NCI-H460 (cell line): ENCODE data around the gene PRPF8. TPM values are rescaled to one million over a fixed set of nuclear protein-coding genes. Genes with fewer than 3 reads are reported as not detected.
"Not testable (repeated sequence)": the region's sequence is repeated elsewhere in the genome, so short reads cannot be mapped to it uniquely, and the experiment has no call there.

Experiments
- DNase-seq: peaks from one replicate; pipeline ENCODE4 v3.0.0-alpha.2; 2016; ENCODE audit warnings: low read depth; ENCODE audit errors: extremely low read depth
- polyA plus RNA-seq: library from polyadenylated mRNA; depleted of rRNA; stranded (reverse); fragments of >200 nt; gene quantifications from 2 replicates; pipeline ENCODE4 v1.2.3, GENCODE V29; 2014; cell fraction: nucleus; rRNA removed
- total RNA-seq: library from RNA; depleted of rRNA; stranded (reverse); fragments of >200 nt; shearing (Covaris generic); gene quantifications from 2 replicates; pipeline ENCODE4 v1.2.3, GENCODE V29; 2014; rRNA removed

PRPF8 gene
- total RNA-seq = 112 and 113 TPM in 2 replicates
- 126 and 223 TPM in 2 replicates for polyA plus RNA-seq

DNA sequence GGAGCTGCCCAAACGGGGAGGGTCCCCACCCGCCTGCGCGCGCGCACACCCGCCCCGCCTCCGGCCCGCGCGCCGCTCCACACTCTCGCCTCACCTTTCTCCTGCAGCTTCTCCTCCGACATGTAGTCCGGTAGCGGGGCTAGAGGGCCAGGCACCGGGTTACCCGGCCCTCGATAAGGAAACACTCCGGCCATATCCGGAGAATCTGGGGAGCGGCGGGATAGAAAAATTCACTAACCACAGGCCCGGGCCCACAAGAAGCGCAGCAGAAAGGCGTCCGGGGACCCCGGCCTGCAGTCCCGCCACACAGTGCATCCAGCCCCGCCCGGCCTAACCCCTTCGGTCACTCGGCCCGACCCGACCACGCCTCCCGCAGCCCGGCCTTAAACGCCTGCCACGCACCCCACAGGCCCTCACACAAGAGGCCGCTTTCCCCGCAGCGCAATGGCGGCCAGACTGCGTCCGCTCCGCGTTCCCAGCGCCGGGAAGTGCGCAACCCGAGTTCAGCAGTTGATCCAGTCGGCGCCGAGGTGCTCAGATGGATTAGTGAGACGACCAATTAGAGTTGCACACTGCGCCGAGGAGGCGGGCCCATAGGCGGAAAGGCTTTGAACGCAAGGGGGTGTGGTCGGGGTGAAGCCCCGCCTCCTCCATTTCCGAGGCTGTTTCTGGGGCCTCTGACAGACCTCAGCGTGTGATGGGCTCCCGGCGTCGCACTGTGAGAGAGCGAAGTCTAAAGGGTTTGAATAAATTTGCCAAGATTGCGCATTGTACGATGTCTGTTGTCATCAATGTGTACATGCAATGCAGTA, at the start of gene PRPF8:
Gene PRPF8 (minus strand): TSS at position 490 of the 812 bp plus-strand sequence. CDS start 296 bp downstream, at position 194.
- peak; percentile 98 for DNase-seq

DNA sequence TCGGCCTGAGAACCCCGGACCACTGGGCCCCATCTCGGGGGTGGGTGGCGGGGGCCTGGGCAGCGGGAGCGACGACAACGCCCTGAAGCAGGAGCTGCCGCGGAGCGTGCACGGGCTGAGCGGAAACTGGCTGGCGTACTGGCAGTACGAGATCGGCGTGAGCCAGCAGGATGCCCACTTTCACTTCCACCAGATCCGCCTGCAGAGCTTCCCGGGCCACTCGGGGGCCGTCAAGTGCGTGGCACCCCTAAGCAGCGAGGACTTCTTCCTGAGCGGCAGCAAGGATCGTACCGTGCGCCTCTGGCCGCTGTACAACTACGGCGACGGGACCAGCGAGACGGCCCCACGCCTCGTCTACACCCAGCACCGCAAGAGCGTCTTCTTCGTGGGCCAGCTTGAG, 49.1 kb upstream of the PRPF8 start:
- DNase-seq = no peak

DNA sequence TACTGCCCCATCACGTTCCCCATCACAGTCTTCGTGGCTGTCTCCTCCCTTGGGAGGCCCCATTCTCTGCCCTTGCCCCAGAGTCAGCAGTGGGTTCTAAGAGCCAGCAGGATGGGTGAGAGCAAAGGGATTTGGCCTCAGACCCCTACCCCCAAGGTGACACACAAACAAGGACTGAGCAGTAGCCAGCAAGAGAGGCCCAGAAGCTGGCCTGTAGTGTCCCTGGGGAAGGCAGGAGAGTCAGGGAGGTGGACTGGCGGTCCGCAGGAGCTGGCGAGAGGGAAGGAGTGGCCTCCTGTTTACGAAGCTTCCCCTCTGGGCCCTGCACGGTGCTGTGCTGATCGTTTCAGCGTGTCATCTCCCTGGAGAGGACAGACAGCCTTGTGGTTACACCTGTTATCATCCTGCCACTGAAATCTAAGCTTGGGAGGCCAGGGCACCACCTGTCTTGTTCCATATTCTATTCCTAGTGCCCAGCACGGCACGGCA, 48.2 kb upstream of the PRPF8 start:
- DNase-seq = no peak

DNA sequence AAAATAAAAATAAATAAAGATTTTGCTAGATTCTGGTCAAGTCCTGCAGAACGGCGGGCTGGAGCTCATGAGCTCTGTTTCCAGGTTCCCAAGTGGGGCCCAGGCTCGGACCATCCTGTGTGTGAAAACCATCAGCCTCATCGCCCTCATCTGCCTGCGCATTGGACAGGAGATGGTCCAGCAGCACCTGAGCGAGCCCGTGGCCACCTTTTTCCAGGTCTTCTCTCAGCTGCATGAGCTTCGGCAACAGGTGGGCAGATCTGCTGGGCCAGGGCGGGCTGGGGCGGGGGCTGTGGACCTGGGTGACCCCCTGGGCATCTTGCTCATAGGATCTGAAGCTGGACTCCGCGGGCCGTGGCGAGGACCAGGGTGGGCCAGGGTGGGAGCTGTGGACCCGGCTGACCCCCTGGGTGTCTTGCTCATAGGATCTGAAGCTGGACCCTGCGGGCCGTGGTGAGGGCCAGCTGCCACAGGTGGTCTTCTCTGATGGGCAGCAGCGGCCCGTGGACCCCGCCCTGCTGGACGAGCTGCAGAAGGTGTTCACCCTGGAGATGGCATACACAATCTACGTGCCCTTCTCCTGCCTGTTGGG, 47.7 kb upstream of the PRPF8 start:
- DNase-seq = no peak

DNA sequence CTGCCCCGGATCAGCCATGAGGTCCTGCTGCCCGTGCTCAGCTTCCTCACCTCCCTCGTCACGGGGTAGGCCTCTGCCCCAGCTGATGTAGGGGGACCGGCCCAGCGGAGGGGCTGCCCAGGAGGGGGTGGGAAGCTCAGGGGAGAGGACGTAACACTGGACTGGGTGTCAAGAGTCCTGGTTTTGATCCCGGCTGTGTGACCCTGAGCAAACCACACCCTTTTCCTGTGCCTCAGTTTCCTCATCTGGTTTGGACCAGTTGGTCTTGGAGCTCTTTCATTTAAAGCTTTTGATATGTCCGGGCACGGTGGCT, 46.5 kb upstream of the PRPF8 start:
- no peak for DNase-seq

DNA sequence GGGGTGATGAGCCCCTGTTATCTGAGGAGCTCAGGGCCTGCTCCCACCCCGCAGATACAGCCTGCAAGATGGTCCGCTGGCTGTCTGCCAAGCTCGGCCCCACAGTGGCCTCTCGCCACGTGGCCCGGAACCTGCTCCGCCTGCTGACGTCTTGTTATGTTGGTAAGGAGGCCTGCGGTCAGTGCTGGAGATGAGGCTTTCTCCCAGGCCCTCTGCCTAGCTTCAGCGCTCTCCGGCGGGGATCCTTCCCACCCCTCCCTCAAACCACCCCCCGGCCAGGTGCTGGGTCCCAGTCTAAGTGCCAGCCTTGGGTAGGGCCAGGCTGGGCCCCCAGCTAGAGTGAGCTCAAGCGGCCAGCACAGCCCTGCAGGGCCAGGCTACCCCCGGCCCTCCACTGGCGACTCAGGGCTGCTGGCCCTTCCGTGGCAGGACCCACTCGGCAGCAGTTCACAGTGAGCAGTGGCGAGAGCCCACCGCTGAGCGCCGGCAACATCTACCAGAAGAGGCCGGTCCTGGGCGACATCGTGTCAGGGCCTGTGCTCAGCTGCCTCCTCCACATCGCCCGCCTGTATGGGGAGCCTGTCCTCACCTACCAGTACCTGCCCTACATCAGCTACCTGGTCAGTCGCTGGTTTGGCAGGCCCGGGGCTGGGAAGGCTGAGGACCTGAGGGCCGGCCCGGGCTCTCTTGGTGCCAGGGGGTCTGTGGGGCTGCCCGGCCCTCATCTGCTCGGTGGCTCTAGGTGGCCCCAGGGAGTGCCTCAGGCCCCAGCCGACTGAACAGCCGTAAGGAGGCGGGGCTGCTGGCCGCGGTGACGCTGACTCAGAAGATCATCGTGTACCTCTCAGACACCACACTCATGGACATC, 45.9 kb upstream of the PRPF8 start:
- no peak for DNase-seq

DNA sequence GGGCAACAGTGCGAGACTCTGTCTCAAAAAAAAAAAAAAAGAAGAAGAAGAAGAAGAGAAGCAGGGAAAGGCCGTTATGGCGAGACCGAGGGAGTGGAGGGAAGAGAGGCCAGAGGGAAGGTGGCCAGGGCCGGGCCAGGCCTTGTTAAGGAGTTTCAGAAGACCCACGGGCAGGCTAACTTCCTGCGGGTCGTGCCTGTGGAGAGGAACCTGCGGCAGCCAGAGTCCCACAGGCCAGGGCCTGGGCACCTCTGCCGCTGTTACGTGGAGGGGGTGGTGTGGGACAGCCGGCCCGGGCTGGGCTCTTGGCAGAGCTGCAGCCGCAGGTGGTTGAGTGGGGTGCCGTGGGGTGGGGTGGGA, 45.3 kb upstream of the PRPF8 start:
- DNase-seq = no peak

DNA sequence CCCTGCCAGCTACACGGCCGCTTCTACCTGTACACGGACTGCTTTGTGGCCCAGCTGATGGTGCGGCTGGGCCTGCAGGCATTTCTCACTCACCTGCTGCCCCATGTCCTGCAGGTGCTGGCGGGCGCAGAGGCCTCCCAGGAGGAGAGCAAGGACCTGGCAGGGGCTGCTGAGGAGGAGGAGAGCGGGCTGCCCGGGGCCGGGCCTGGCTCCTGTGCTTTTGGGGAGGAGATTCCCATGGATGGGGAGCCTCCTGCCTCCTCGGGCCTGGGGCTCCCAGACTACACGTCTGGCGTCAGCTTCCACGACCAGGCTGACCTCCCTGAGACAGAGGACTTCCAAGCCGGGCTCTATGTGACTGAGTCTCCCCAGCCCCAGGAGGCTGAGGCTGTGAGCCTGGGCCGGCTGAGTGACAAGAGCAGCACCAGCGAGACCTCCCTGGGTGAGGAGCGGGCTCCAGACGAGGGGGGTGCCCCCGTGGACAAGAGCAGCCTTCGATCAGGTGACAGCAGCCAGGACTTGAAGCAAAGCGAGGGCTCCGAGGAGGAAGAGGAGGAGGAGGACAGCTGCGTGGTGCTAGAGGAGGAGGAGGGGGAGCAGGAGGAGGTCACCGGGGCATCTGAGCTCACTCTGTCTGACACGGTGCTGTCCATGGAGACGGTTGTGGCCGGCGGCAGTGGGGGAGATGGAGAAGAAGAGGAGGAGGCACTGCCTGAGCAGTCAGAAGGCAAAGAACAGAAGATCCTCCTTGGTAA, 43.4 kb upstream of the PRPF8 start:
- no peak for DNase-seq

DNA sequence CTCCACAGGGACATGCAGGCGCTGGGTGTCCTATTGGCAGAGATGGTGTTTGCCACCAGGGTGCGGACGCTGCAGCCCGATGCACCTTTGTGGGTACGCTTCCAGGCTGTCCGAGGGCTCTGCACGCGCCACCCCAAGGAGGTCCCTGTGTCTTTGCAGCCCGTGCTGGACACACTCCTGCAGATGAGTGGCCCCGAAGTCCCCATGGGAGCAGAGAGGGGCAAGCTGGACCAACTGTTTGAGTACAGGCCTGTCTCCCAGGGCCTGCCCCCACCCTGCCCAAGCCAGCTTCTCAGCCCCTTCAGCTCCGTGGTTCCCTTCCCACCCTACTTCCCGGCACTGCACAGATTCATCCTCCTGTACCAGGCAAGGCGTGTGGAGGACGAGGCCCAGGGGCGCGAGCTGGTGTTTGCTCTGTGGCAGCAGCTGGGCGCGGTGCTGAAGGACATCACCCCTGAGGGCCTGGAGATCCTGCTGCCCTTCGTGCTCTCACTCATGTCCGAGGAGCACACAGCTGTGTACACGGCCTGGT, 42.7 kb upstream of the PRPF8 start:
- DNase-seq = no peak

DNA sequence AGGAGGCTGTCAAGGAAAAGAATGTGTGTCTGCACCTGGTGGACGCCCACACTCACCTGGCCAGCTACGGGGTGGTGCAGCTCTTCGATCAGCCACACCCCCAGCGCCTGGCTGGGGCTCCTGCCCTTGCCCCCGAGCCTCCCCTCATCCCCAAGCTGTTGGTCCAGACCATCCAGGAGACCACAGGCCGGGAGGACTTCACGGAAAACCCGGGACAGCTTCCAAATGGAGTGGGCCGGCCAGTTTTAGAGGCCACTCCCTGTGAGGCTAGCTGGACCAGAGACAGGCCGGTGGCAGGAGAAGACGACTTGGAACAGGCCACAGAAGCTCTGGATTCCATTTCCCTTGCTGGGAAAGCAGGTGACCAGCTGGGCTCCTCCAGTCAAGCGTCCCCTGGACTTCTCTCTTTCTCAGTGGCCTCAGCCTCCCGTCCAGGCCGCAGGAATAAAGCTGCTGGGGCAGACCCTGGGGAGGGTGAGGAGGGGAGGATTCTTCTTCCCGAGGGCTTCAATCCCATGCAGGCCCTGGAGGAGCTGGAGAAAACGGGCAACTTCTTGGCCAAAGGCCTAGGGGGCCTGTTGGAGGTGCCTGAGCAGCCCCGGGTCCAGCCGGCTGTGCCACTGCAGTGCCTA, 42.1 kb upstream of the PRPF8 start:
- no peak for DNase-seq

DNA sequence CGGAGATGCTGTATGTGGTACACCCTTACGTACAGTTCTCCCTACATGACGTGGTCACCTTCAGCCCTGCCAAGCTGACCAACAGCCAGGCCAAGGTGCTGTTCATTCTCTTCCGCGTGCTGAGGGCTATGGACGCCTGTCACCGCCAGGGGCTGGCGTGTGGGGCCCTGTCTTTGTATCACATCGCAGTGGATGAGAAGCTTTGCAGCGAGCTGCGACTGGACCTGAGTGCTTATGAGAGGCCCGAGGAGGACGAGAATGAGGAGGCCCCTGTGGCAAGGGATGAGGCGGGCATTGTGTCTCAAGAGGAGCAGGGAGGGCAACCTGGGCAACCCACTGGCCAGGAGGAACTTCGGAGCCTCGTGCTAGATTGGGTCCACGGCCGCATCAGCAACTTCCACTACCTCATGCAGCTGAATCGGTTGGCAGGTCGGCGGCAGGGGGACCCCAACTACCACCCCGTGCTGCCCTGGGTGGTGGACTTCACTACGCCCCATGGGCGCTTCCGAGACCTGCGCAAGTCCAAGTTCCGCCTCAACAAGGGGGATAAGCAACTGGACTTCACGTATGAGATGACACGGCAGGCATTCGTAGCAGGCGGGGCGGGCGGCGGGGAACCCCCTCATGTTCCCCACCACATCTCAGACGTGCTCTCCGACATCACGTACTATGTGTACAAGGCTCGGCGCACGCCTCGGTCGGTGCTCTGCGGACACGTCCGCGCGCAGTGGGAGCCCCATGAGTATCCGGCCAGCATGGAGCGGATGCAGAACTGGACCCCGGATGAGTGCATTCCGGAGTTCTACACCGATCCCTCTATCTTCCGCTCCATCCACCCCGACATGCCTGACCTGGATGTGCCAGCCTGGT, 41.2 kb upstream of the PRPF8 start:
- DNase-seq = no peak

DNA sequence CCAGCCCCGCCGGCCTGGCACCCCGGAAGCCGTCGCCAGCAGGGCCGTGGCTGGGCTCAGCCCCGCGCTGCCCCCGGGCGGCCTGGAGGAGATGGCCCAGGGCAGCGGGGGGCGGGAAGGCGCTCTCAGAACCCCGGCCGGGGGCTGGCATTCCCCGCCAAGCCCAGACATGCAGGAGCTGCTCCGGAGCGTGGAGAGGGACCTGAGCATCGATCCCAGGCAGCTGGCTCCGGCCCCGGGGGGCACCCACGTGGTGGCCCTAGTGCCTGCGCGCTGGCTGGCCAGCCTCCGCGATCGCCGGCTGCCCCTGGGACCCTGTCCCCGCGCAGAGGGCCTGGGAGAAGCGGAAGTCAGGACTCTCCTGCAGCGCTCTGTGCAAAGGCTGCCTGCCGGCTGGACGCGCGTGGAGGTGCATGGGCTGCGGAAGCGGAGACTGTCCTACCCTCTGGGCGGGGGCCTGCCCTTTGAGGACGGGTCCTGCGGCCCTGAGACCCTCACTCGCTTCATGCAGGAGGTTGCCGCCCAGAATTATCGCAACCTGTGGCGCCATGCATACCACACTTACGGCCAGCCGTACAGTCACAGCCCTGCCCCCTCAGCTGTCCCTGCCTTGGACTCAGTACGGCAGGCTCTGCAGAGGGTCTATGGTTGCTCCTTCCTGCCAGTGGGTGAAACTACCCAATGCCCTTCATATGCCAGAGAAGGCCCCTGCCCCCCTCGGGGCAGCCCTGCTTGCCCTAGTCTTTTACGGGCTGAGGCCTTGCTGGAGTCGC, 40.4 kb upstream of the PRPF8 start:
- no peak for DNase-seq

DNA sequence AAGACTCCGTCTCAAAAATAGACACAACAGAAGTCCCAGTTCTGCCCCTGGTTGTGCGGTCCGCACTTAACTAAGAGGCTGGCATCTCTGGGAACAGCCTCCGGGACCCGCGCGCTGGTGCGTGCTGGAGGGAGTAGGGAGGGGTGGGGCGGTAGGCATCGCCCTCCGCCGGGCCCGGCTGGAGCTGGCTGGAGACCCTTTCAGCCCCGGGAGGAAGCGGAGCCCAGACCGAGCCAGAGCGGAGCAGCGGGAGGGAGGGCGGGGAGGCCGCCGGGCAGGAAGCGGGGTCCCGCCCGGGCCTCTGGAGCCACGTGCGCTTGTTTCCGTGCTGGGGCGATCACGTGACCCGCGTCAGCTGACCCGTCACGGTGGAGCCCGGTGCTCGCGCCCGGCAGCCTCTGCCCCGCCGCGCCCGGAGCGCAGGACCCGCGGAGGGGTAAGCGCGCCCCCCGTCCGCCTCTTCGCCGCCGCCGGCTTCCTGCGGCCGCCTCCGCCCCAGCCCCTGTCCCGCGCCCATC, 39.7 kb upstream of the PRPF8 start, which contains the start of gene WDR81:
Gene WDR81 (plus strand): TSS at position 354 of the 518 bp plus-strand sequence. CDS start 256 bp downstream, outside the sequence.
- DNase-seq = peak; percentile 72

DNA sequence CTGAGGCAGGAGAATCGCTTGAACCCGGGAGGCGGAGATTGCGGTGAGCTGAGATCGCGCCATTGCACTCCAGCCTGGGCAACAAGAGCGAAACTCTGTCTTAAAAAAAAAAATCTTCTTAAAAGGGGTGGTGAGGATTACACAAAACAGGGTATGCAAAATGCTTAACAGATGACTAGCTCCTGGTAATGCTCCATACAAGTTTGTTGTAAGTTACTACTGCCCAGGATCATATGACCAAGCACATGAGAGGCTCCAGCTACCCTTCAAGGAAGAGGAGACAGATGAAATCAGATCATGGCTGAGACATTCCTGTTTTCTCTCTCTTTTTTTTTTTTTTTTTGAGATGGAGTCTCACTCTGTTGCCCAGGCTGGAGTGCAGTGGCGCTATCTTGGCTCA, 37.4 kb upstream of the PRPF8 start:
- DNase-seq = not testable (repeated sequence)

DNA sequence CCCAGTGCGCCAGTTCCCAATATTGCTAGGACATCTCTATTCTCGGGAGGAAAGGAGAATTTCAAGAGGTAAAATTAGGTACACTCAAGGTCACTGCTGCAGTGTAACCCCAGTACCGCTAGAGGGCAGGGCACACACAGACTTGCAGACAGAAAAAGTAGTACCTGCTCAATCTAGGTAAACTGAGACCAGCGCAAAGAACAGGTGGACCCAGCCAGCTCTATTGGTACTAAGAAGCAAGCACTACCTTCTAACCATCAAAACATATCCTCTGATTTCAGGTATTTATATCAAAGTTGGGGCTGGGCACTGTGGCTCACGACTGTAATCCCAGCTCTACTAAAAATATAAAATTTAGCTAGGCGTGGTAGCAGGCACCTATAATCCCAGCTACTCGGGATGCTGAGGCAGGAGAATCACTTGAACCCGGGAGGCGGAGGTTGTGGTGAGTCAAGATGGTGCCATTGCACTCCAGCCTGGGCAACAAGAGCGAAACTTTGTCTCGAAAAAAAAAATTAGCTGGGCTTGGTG, 36.3 kb upstream of the PRPF8 start:
- DNase-seq = peak; percentile 54

DNA sequence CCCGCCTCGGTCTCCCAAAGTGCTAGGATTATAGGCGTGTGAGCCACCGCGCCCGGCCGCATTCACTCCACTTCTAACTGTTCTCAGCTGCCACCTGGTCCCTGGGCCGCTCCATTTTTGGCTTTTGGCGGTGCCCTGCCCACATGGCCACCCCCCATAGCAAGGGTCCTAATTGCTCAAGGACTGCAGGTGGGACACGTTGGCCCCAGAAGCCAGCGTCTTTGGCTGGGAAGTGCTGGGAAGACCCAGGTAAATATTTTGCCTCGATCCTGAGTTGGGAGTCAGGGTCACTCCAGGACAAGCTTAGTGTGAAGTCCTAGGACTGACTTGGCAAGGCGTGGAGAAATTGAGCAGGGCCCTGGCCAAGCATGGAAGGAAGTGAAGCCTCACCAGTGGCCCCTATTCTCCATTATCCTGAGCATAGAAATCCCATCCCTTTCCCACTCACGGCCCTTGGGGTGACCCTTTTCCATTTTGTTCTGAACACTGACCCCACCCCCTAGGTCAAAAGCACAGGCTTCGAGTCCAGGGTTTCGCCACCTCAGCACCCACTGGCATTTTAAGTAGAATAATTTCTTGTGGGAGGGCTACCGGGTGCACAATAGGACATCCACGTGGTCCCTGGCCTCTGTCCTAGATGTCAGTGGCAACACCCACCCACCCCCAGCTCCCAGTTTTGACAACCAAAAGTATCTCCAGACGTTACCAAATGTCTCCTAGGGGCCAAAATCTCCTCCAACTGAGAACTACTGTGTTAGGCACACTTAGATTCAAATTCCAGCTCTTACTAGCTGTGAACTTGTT, 33.9 kb upstream of the PRPF8 start:
- no peak for DNase-seq
